ENCODE results near the gene TRPM2.

The TRPM2 gene

GRCh38 chr21:44350773-44351481, 2.5 kb upstream of the TRPM2 start:
- TF ChIP-seq CTCF (IDR thresholded peaks at IDR 0.05; ENCODE audit: insufficient read depth, low read depth, low read length, missing control alignments) = no peak
- no peak overlapping the region for H3K4me3 ChIP-seq (ENCODE audit: low read depth, low read length)
- no peak for DNase-seq (ENCODE audit: low read depth)

GRCh38 chr21:44351535-44352252, 1.7 kb upstream of the TRPM2 start:
- no peak for DNase-seq (ENCODE audit: low read depth)
- TF ChIP-seq CTCF (IDR thresholded peaks at IDR 0.05; ENCODE audit: insufficient read depth, low read depth, low read length, missing control alignments) = no peak
- no peak overlapping the region for H3K4me3 ChIP-seq (ENCODE audit: low read depth, low read length)

GRCh38 chr21:44352253-44352860, 1.1 kb upstream of the TRPM2 start:
- DNase-seq (ENCODE audit: low read depth) = no peak
- no peak overlapping the region for H3K4me3 ChIP-seq (ENCODE audit: low read depth, low read length)
- TF ChIP-seq CTCF (IDR thresholded peaks at IDR 0.05; ENCODE audit: insufficient read depth, low read depth, low read length, missing control alignments) = no peak

DNA sequence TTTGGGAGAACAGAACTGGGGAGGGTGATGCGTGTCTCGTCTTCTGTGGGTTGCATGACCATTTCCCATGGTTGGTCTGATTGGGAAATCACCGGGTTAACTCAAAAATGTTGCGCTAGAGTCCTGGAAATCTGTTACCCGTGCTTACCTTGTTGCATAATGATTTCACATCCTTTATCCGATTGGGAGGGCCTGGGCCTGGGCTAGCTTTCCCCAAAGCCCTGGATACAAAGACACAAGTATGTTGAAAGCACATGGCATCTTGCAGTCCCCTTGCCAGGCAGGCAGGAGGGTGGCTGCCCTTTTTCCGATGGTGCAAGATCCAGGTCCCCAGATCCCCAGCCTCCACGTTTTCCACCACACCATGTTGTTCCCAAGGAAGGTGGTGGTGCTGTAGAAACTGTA, 582 bp downstream of the TRPM2 start:
- H3K4me3 ChIP-seq (ENCODE audit: low read depth, low read length) = peak overlapping the region; percentile 28
- no peak for TF ChIP-seq CTCF (IDR thresholded peaks at IDR 0.05; ENCODE audit: insufficient read depth, low read depth, low read length, missing control alignments)
- DNase-seq (ENCODE audit: low read depth) = no peak

- H3K4me3 ChIP-seq (ENCODE audit: low read depth, low read length) = peak overlapping the region; percentile 18; the same call in 1 of the 2 replicates
- TF ChIP-seq CTCF (IDR thresholded peaks at IDR 0.05; ENCODE audit: insufficient read depth, low read depth, low read length, missing control alignments) = no peak
- peak; percentile 72 for DNase-seq (ENCODE audit: low read depth)
Measured at GRCh38 chr21:44354775-44355771, 1.7 kb downstream of the TRPM2 start.

DNA sequence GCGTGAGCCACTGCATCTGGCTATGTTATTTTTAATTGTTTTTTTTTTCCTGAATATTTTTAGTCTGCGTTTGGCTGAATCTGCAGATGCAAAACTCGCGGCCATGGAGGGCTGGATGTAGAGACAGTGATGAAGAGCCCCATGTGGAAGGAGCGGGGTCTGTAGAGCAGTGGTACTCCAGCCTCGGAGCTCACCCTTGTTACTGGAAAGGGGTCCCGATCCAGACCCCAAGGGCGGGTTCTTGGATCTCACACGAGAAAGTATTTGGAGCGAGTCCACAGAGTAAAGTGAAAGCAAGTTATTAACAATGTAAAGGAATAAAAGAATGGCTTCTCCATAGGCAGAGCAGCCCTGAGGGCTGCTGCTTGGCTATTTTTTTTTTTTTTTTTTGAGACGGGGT, 2.7 kb downstream of the TRPM2 start:
- no peak overlapping the region for H3K4me3 ChIP-seq (ENCODE audit: low read depth, low read length)
- TF ChIP-seq CTCF (IDR thresholded peaks at IDR 0.05; ENCODE audit: insufficient read depth, low read depth, low read length, missing control alignments) = no peak
- no peak for DNase-seq (ENCODE audit: low read depth)

Data from GM12865 (cell line).